ENCODE results near the gene CLNK.

- TF ChIP-seq CTCF (IDR thresholded peaks at IDR 0.05; ENCODE audit: low read length) (no peak), EZH2 (IDR thresholded peaks at IDR 0.05; ENCODE audit: borderline replicate concordance, low read length) (no peak)
Observed at GRCh38 chr4:10619220-10619619, 65.3 kb downstream of the CLNK start.

All from OCI-LY1 (cell line).